Measurements from ENCODE around the gene MACROD2.

- TF ChIP-seq CTCF (conservative IDR thresholded peaks at IDR 0.05 in 1 of 2, IDR thresholded peaks at IDR 0.05 in 1 of 2; ENCODE audit: extremely low read depth in 1 of 2, insufficient read depth in 1 of 2, low read depth in 1 of 2, low read length in 2 of 2) (no peak), EZH2 (IDR thresholded peaks at IDR 0.05; ENCODE audit: borderline replicate concordance, low read length) (no peak)
Measured at GRCh38 chr20:15528391-15529111, 1533.2 kb downstream of the MACROD2 start.

Data from mammary epithelial cell (primary cell).